H9 (cell line): ENCODE results near the gene FGFR4. TPM values are rescaled to one million over a fixed set of nuclear protein-coding genes. Genes with fewer than 3 reads are reported as not detected.

Source experiments
- DNase-seq: peaks from one replicate; pipeline ENCODE4 v3.0.0-alpha.2; 2017
- H2AFZ ChIP-seq: one replicate; pipeline ENCODE4 v1.6.1; 2013; ENCODE audit warnings: mild to moderate bottlenecking, low read length, control low read depth, moderate library complexity
- H2AK5ac ChIP-seq: 2 replicates; pipeline ENCODE4 v1.6.1; 2013; ENCODE audit warnings: low read length, control low read depth, mixed read lengths; ENCODE audit not compliant: insufficient read length
- H2BK120ac ChIP-seq: one replicate; pipeline ENCODE4 v1.6.1; 2013; ENCODE audit warnings: low read depth, mild to moderate bottlenecking, low read length, control low read depth, inconsistent platforms; ENCODE audit not compliant: poor library complexity, severe bottlenecking
- H2BK12ac ChIP-seq: 2 replicates; pipeline ENCODE4 v1.6.1; 2013; ENCODE audit warnings: low read length, control low read depth, mixed read lengths, low read depth; ENCODE audit not compliant: insufficient read length
- H2BK15ac ChIP-seq: 2 replicates; pipeline ENCODE4 v1.6.1; 2013; ENCODE audit warnings: low read depth, low read length, control low read depth
- H2BK20ac ChIP-seq: one replicate; pipeline ENCODE4 v1.6.1; 2013; ENCODE audit warnings: low read depth, mild to moderate bottlenecking, low read length, control low read depth, inconsistent platforms; ENCODE audit not compliant: poor library complexity, severe bottlenecking
- H2BK5ac ChIP-seq: 2 replicates; pipeline ENCODE4 v1.6.1; 2013; ENCODE audit warnings: low read length, control low read depth, mixed read lengths; ENCODE audit not compliant: insufficient read length
- H3K14ac ChIP-seq: 2 replicates; pipeline ENCODE4 v1.6.1; 2013; ENCODE audit warnings: low read length, control low read depth; ENCODE audit not compliant: insufficient read depth
- H3K18ac ChIP-seq: 2 replicates; pipeline ENCODE4 v1.6.1; 2013; ENCODE audit warnings: low read depth, mild to moderate bottlenecking, mixed read lengths, low read length, control low read depth; ENCODE audit not compliant: insufficient read length
- H3K23ac ChIP-seq: 2 replicates; pipeline ENCODE4 v1.6.1; 2013; ENCODE audit warnings: low read length, control low read depth, mixed read lengths, low read depth; ENCODE audit not compliant: insufficient read length
- H3K23me2 ChIP-seq: 2 replicates; pipeline ENCODE4 v1.6.1; 2013; ENCODE audit warnings: low read depth, mild to moderate bottlenecking, mixed read lengths, low read length, control low read depth; ENCODE audit not compliant: insufficient read length, poor library complexity, severe bottlenecking
- H3K27ac ChIP-seq: 2 replicates; pipeline ENCODE4 v1.5.1; 2013; ENCODE audit warnings: low read length, control low read depth, mixed read lengths, low read depth; ENCODE audit not compliant: insufficient read length
- H3K27me3 ChIP-seq: 2 replicates; pipeline ENCODE4 v1.6.1; 2013; ENCODE audit warnings: low read length, control low read depth, inconsistent platforms; ENCODE audit not compliant: insufficient read depth
- H3K4ac ChIP-seq: 2 replicates; pipeline ENCODE4 v1.6.1; 2013; ENCODE audit warnings: low read depth, mild to moderate bottlenecking, control low read depth, inconsistent platforms, low read length, moderate library complexity
- H3K4me1 ChIP-seq: 2 replicates; pipeline ENCODE4 v1.6.1; 2013; ENCODE audit warnings: low read length, control low read depth, inconsistent platforms; ENCODE audit not compliant: insufficient read depth
- H3K4me2 ChIP-seq: 2 replicates; pipeline ENCODE4 v1.6.1; 2013; ENCODE audit warnings: low read length, control low read depth, mixed read lengths; ENCODE audit not compliant: insufficient read length, insufficient read depth
- H3K56ac ChIP-seq: 2 replicates; pipeline ENCODE4 v1.6.1; 2013; ENCODE audit warnings: low read depth, mild to moderate bottlenecking, mixed read lengths, low read length, control low read depth; ENCODE audit not compliant: insufficient read length
- H3K79me1 ChIP-seq: 2 replicates; pipeline ENCODE4 v1.6.1; 2013; ENCODE audit warnings: low read depth, mild to moderate bottlenecking, moderate library complexity, low read length, control low read depth, inconsistent platforms; ENCODE audit not compliant: insufficient read depth, poor library complexity, severe bottlenecking
- H3K79me2 ChIP-seq: 2 replicates; pipeline ENCODE4 v1.6.1; 2013; ENCODE audit warnings: low read length, control low read depth, inconsistent platforms; ENCODE audit not compliant: insufficient read depth
- H3K9ac ChIP-seq: 2 replicates; pipeline ENCODE4 v1.6.1; 2013; ENCODE audit warnings: low read length, control low read depth, mixed read lengths; ENCODE audit not compliant: insufficient read length; ENCODE audit errors: extremely low read depth
- H3K9me3 ChIP-seq: one replicate; pipeline ENCODE4 v1.6.1; 2013; ENCODE audit warnings: low read depth, low read length, inconsistent platforms; ENCODE audit not compliant: control insufficient read depth
- H3T11ph ChIP-seq: one replicate; pipeline ENCODE4 v1.6.1; 2013; ENCODE audit warnings: mild to moderate bottlenecking, low read length, control low read depth, inconsistent platforms
- H4K20me1 ChIP-seq: one replicate; pipeline ENCODE4 v1.6.1; 2013; ENCODE audit not compliant: control insufficient read depth, insufficient read length, insufficient read depth
- H4K5ac ChIP-seq: 2 replicates; pipeline ENCODE4 v1.6.1; 2013; ENCODE audit warnings: low read depth, mild to moderate bottlenecking, mixed read lengths, low read length, control low read depth; ENCODE audit not compliant: insufficient read length
- H4K8ac ChIP-seq: replicated peaks from 2 replicates; pipeline ENCODE4 v1.6.1; 2013; ENCODE audit warnings: low read length, control low read depth, mixed read lengths, low read depth; ENCODE audit not compliant: insufficient read length
- H4K91ac ChIP-seq: 2 replicates; pipeline ENCODE4 v1.6.1; 2013; ENCODE audit warnings: low read depth, mild to moderate bottlenecking, moderate library complexity, mixed read lengths, low read length, control low read depth; ENCODE audit not compliant: insufficient read length
- H3K27ac Mint-ChIP-seq, 3 experiments: 2 replicates in 2 of 3; 3 replicates in 1 of 3; pipeline ENCODE4 v1.8.0; 2020 to 2021; ENCODE audit warnings: mixed read lengths in 3 of 3, mild to moderate bottlenecking in 1 of 3, moderate library complexity in 1 of 3
- H3K27me3 Mint-ChIP-seq: 2 replicates; pipeline ENCODE4 v1.8.0; 2021; ENCODE audit warnings: low read depth, mild to moderate bottlenecking, moderate library complexity, mixed read lengths
- H3K36me3 Mint-ChIP-seq, 3 experiments: 2 replicates in 2 of 3; 3 replicates in 1 of 3; pipeline ENCODE4 v1.8.0; 2020 to 2021; ENCODE audit warnings: low read depth in 3 of 3, mixed read lengths in 3 of 3; ENCODE audit not compliant: insufficient read depth in 1 of 3
- H3K4me1 Mint-ChIP-seq, 2 experiments: 2 replicates each; pipeline ENCODE4 v1.8.0; 2020; ENCODE audit warnings: mixed read lengths in 2 of 2
- H3K4me3 Mint-ChIP-seq, 2 experiments: 2 replicates in 1 of 2; 3 replicates in 1 of 2; pipeline ENCODE4 v1.8.0; 2020 to 2021; ENCODE audit warnings: mild to moderate bottlenecking in 2 of 2, mixed read lengths in 2 of 2, moderate library complexity in 1 of 2
- H3K9me3 Mint-ChIP-seq, 2 experiments: 2 replicates in 1 of 2; 3 replicates in 1 of 2; pipeline ENCODE4 v1.8.0; 2020; ENCODE audit warnings: mild to moderate bottlenecking in 2 of 2, mixed read lengths in 2 of 2, moderate library complexity in 1 of 2
- CTCF ChIP-seq: fragments of 200-600 bp; sonication (generic); conservative IDR thresholded peaks from 3 replicates; pipeline ENCODE4 v1.8.0; 2021; ENCODE audit warnings: antibody characterized with exemption, mild to moderate bottlenecking
- WGBS: extraction: QIAGEN DNeasy Blood & Tissue Kit; methylation state at CpG from one replicate; pipeline ENCODE4 v1.1.7; 2013; ENCODE audit warnings: missing lambda C conversion rate, low lambda C conversion rate, mixed read lengths; ENCODE audit not compliant: insufficient read length; ENCODE audit errors: extremely low coverage; 5-methylcytosine and 5-hydroxymethylcytosine counted together
- total RNA-seq: library from RNA; stranded (reverse); gene quantifications from 2 replicates; pipeline ENCODE4 v1.2.1, GENCODE V29; 2021

FGFR4 gene
- total RNA-seq, 1 experiment from 2014 or later = 52.8 TPM

GRCh38 chr5:177132136-177133095 lies 45.7 kb downstream of the FGFR4 start:
- WGBS = no CpG with 5 or more reads among the region's 100 CpGs
- peak overlapping the region; percentile 87 for H3K9ac ChIP-seq

More at GRCh38 chr5:177132136-177133095, 45.7 kb downstream of the FGFR4 start:
- no peak overlapping the region for H2AK5ac ChIP-seq
- H3K14ac ChIP-seq = peak overlapping the region; percentile 99
- H4K91ac ChIP-seq = peak overlapping the region; percentile 99
- no peaks in the 10 kb centered on the region for H3K9me3 ChIP-seq
- no peaks in the 10 kb centered on the region for H4K20me1 ChIP-seq
- peak; percentile 79 for DNase-seq
- no peaks in the 10 kb centered on the region for H3K9me3 Mint-ChIP-seq
- H2BK120ac ChIP-seq = peak overlapping the region; percentile 88
- H3K79me2 ChIP-seq = peaks cover 25% of the 10 kb centered on the region; the same call in 1 of the 2 replicates
- no peak overlapping the region for H2BK20ac ChIP-seq
- H2BK5ac ChIP-seq = peak overlapping the region; percentile 81
- H3K27me3 ChIP-seq = no peaks in the 10 kb centered on the region
- TF ChIP-seq CTCF = no peak
- peak overlapping the region; percentile 81 for H3K27ac ChIP-seq
- peaks cover 4% of the 10 kb centered on the region; the same call in 1 of the 2 replicates for H3K27me3 Mint-ChIP-seq
- H3T11ph ChIP-seq = no peak overlapping the region
- peaks cover 18% of the 10 kb centered on the region for H3K23me2 ChIP-seq
- H2BK15ac ChIP-seq = 0 out of 2 replicates have a peak overlapping the region, but pooled peaks have one; percentile 39
- no peaks in the 10 kb centered on the region for H3K79me1 ChIP-seq
- H3K23ac ChIP-seq = no peak overlapping the region
- H2BK12ac ChIP-seq = peak overlapping the region; percentile 71
- peak overlapping the region; percentile 47 to 94 (median 85); a peak in 5 of 7 replicates for H3K27ac Mint-ChIP-seq
- peak overlapping the region; percentile 77 to 89 for H3K4me3 Mint-ChIP-seq
- peaks cover 23 to 29% (median 29%) of the 10 kb centered on the region in 3 experiments for H3K36me3 Mint-ChIP-seq
- peak overlapping the region; percentile 87 for H3K4ac ChIP-seq
- peak overlapping the region; percentile 99 for H3K18ac ChIP-seq
- peaks cover 16% of the 10 kb centered on the region for H3K4me1 ChIP-seq
- no peak overlapping the region for H2AFZ ChIP-seq
- H4K5ac ChIP-seq = peak overlapping the region; percentile 33
- H3K56ac ChIP-seq = no peak overlapping the region
- peaks cover 34 to 43% of the 10 kb centered on the region in 2 experiments for H3K4me1 Mint-ChIP-seq
- H4K8ac ChIP-seq = no peak overlapping the region
- H3K4me2 ChIP-seq = peak overlapping the region; percentile 58
